Renal cortex interstitium (tissue), 11 donors: ENCODE measurements around the gene KIAA0825. TPM values are rescaled to one million over a fixed set of nuclear protein-coding genes. Genes with fewer than 3 reads are reported as not detected.
"Not testable (repeated sequence)": the region's sequence is repeated elsewhere in the genome, so short reads cannot be mapped to it uniquely, and the experiment has no call there.

ENCODE experiments used
- DNase-seq, 11 donors: peaks; one replicate each; pipeline ENCODE4 v3.0.0-alpha.2; 2013; ENCODE audit warnings: low read depth in 9 of 11, low spot score in 4 of 11; ENCODE audit errors: extremely low read depth in 1 of 11
- polyA plus RNA-seq, 3 donors: library from polyadenylated mRNA; unstranded; fragments of 120-200 nt; gene quantifications; one replicate each; pipeline ENCODE4 v1.2.1, GENCODE V29; 2013; ENCODE audit not compliant: insufficient read length in 3 of 3

KIAA0825 gene
- polyA plus RNA-seq, 3 donors: 4.1 to 5.0 (median 4.6) TPM

GRCh38 chr5:94171070-94171469, 447.3 kb downstream of the KIAA0825 start:
- not testable (repeated sequence) for DNase-seq

- DNase-seq: not testable (repeated sequence)
These were observed 448.2 kb downstream of the KIAA0825 start for GRCh38 chr5:94170158-94170557.

GRCh38 chr5:94168151-94168550, 450.3 kb downstream of the KIAA0825 start:
- no peak for DNase-seq

GRCh38 chr5:94161801-94162200, 456.6 kb downstream of the KIAA0825 start:
- DNase-seq: no peak

GRCh38 chr5:94159144-94159543, 459.3 kb downstream of the KIAA0825 start:
- no peak for DNase-seq

- no peak for DNase-seq
These were observed 460.5 kb downstream of the KIAA0825 start for GRCh38 chr5:94157704-94158539.

- no peak for DNase-seq
These were observed 463.7 kb downstream of the KIAA0825 start for GRCh38 chr5:94154672-94155071.

- DNase-seq: no peak
These were observed 464.5 kb downstream of the KIAA0825 start for GRCh38 chr5:94153736-94154450.

- not testable (repeated sequence) for DNase-seq
These were observed 474.8 kb downstream of the KIAA0825 start for GRCh38 chr5:94143621-94144020.

- no peak for DNase-seq
These were observed 478.1 kb downstream of the KIAA0825 start for GRCh38 chr5:94140300-94140699.

GRCh38 chr5:94130077-94130476, 488.3 kb downstream of the KIAA0825 start:
- DNase-seq: no peak

- DNase-seq: no peak
These were observed 493.3 kb downstream of the KIAA0825 start for GRCh38 chr5:94125107-94125506.

GRCh38 chr5:94116317-94116716, 502.1 kb downstream of the KIAA0825 start:
- not testable (repeated sequence) for DNase-seq

GRCh38 chr5:94113087-94113486, 505.3 kb downstream of the KIAA0825 start:
- no peak for DNase-seq

GRCh38 chr5:94111209-94112004, 507.0 kb downstream of the KIAA0825 start:
- DNase-seq: peak; percentile 74 to 94 (median 86)

GRCh38 chr5:94103514-94104245, 514.7 kb downstream of the KIAA0825 start:
- DNase-seq: no peak
